Adrenal gland (tissue), 5 donors: Measurements from ENCODE around the gene COL5A1.

Experiments
- CTCF ChIP-seq, 6 experiments: fragments of 450-650 bp in 4 of 6; fragments of 200-600 bp in 2 of 6; sonication (generic) in 1 of 6; IDR thresholded peaks; 1 replicate in 5 of 6; 2 replicates in 1 of 6; pipeline versions ENCODE4 v1.5.1 to v1.8.0; 2016 to 2021; ENCODE audit warnings: antibody characterized with exemption in 6 of 6, mild to moderate bottlenecking in 2 of 6, moderate library complexity in 1 of 6
- POLR2A ChIP-seq, 2 donors: fragments of 450-650 bp; IDR thresholded peaks; one replicate each; pipeline ENCODE4 v1.6.1; 2017; ENCODE audit warnings: antibody characterized with exemption in 2 of 2, mild to moderate bottlenecking in 2 of 2, moderate library complexity in 1 of 2
- donor health status: DM: no; HTN: no; CAD: no.

GRCh38 chr9:134869554-134870300 is 228.1 kb downstream of the COL5A1 start:
- no peak for TF ChIP-seq CTCF (IDR thresholded peaks at IDR 0.05)
- TF ChIP-seq POLR2A (IDR thresholded peaks at IDR 0.05), result no peak
